GM10266 (cell line): ENCODE measurements around the gene TCF12.

Source experiments
- DNase-seq: peaks from one replicate; pipeline ENCODE4 v3.0.0; 2012; ENCODE audit errors: extremely low spot score
- CTCF ChIP-seq: IDR thresholded peaks from 2 replicates; pipeline ENCODE4 v1.5.1; 2012; ENCODE audit warnings: mild to moderate bottlenecking, low read depth; ENCODE audit not compliant: control insufficient read depth, insufficient read depth; ENCODE audit errors: missing control alignments

Gene TCF12

GRCh38 chr15:57167821-57168395, 249.5 kb downstream of the TCF12 start:
- DNase-seq, result no peak

GRCh38 chr15:57169643-57170042, 251.2 kb downstream of the TCF12 start:
- no peak for TF ChIP-seq CTCF

More at GRCh38 chr15:57167821-57168395, 249.5 kb downstream of the TCF12 start:
- TF ChIP-seq CTCF, result no peak

GRCh38 chr15:57171426-57171825, 253.0 kb downstream of the TCF12 start:
- no peak for DNase-seq

More at GRCh38 chr15:57169643-57170042, 251.2 kb downstream of the TCF12 start:
- no peak for DNase-seq

GRCh38 chr15:57172925-57173324, 254.5 kb downstream of the TCF12 start:
- no peak for DNase-seq
- no peak for TF ChIP-seq CTCF

More at GRCh38 chr15:57171426-57171825, 253.0 kb downstream of the TCF12 start:
- no peak for TF ChIP-seq CTCF

GRCh38 chr15:57183041-57183440, 264.6 kb downstream of the TCF12 start:
- DNase-seq, result no peak
- TF ChIP-seq CTCF, result no peak

GRCh38 chr15:57183614-57184344, 265.3 kb downstream of the TCF12 start:
- no peak for TF ChIP-seq CTCF
- DNase-seq, result no peak

- DNase-seq, result no peak
- no peak for TF ChIP-seq CTCF
Observed at GRCh38 chr15:57184502-57184901, 266.1 kb downstream of the TCF12 start.
